ENCODE results near the gene RNF144A. TPM values are rescaled to one million over a fixed set of nuclear protein-coding genes. Genes with fewer than 3 reads are reported as not detected.

RNF144A gene
- total RNA-seq, 1 experiment from 2014 or later, result 13.6 TPM

DNA sequence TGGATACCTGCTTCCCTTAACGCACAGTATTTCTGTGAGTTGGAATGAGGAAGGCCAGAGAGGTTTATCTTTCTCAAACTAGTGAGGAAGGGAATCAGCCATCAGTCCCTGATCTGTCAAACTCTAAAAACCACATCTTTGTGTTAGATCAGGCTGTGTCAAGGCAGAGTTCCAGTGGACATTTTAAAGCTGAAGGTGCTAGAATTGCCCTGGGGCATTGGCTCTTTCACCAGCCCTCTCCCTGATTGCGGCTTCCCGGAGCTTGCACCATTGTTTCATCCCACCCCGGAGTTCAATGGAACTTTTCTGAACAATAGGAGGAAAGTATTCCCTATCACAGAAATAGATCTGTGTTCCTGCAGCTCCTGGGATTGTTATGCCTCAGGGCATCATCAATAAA is 110.2 kb downstream of the RNF144A start:
- no peaks in the 10 kb centered on the region for H3K36me3 Mint-ChIP-seq
- DNase-seq (ENCODE audit: low spot score) (no peak), ATAC-seq (no peak)
- POLR2A ChIA-PET, result no interaction called here
- peaks cover 4% of the 10 kb centered on the region; the same call in 1 of the 2 replicates for H3K4me1 Mint-ChIP-seq
- no peaks in the 10 kb centered on the region for H3K27me3 Mint-ChIP-seq (ENCODE audit: low read depth)
- TF ChIP-seq, protein P1, sequence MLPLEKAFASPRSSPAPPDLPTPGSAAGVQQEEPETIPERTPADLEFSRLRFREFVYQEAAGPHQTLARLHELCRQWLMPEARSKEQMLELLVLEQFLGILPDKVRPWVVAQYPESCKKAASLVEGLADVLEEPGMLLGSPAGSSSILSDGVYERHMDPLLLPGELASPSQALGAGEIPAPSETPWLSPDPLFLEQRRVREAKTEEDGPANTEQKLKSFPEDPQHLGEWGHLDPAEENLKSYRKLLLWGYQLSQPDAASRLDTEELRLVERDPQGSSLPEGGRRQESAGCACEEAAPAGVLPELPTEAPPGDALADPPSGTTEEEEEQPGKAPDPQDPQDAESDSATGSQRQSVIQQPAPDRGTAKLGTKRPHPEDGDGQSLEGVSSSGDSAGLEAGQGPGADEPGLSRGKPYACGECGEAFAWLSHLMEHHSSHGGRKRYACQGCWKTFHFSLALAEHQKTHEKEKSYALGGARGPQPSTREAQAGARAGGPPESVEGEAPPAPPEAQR (CRISPR knock-in tag; IDR thresholded peaks at IDR 0.05), result no peak
- TF ChIP-seq, protein P2, sequence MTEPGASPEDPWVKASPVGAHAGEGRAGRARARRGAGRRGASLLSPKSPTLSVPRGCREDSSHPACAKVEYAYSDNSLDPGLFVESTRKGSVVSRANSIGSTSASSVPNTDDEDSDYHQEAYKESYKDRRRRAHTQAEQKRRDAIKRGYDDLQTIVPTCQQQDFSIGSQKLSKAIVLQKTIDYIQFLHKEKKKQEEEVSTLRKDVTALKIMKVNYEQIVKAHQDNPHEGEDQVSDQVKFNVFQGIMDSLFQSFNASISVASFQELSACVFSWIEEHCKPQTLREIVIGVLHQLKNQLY (CRISPR knock-in tag; IDR thresholded peaks at IDR 0.05), result no peak
- no peak for TF ChIP-seq JAZF1 (CRISPR knock-in tag; IDR thresholded peaks at IDR 0.05)
- no peak for TF ChIP-seq PRRX2 (CRISPR knock-in tag; IDR thresholded peaks at IDR 0.05)
- no peak for TF ChIP-seq SMAD3 (CRISPR knock-in tag; IDR thresholded peaks at IDR 0.05; ENCODE audit: borderline replicate concordance)
- TF ChIP-seq, protein P3, sequence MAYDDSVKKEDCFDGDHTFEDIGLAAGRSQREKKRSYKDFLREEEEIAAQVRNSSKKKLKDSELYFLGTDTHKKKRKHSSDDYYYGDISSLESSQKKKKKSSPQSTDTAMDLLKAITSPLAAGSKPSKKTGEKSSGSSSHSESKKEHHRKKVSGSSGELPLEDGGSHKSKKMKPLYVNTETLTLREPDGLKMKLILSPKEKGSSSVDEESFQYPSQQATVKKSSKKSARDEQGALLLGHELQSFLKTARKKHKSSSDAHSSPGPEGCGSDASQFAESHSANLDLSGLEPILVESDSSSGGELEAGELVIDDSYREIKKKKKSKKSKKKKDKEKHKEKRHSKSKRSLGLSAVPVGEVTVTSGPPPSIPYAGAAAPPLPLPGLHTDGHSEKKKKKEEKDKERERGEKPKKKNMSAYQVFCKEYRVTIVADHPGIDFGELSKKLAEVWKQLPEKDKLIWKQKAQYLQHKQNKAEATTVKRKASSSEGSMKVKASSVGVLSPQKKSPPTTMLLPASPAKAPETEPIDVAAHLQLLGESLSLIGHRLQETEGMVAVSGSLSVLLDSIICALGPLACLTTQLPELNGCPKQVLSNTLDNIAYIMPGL (CRISPR knock-in tag; IDR thresholded peaks at IDR 0.05), result no peak
- no peak for TF ChIP-seq SOX15 (CRISPR knock-in tag; IDR thresholded peaks at IDR 0.05)
- TF ChIP-seq, protein P4, sequence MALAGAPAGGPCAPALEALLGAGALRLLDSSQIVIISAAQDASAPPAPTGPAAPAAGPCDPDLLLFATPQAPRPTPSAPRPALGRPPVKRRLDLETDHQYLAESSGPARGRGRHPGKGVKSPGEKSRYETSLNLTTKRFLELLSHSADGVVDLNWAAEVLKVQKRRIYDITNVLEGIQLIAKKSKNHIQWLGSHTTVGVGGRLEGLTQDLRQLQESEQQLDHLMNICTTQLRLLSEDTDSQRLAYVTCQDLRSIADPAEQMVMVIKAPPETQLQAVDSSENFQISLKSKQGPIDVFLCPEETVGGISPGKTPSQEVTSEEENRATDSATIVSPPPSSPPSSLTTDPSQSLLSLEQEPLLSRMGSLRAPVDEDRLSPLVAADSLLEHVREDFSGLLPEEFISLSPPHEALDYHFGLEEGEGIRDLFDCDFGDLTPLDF (CRISPR knock-in tag; IDR thresholded peaks at IDR 0.05), result no peak
- TF ChIP-seq FOXP1 (CRISPR knock-in tag; IDR thresholded peaks at IDR 0.05; ENCODE audit: borderline replicate concordance), result no peak
- no peak for TF ChIP-seq MXD4 (CRISPR knock-in tag; IDR thresholded peaks at IDR 0.05; ENCODE audit: borderline replicate concordance)
- TF ChIP-seq, protein P5, sequence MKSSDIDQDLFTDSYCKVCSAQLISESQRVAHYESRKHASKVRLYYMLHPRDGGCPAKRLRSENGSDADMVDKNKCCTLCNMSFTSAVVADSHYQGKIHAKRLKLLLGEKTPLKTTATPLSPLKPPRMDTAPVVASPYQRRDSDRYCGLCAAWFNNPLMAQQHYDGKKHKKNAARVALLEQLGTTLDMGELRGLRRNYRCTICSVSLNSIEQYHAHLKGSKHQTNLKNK (CRISPR knock-in tag; IDR thresholded peaks at IDR 0.05), result no peak
- TF ChIP-seq, protein P6, sequence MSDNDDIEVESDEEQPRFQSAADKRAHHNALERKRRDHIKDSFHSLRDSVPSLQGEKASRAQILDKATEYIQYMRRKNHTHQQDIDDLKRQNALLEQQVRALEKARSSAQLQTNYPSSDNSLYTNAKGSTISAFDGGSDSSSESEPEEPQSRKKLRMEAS (CRISPR knock-in tag; IDR thresholded peaks at IDR 0.05), result no peak
- TF ChIP-seq SMAD4 (CRISPR knock-in tag; IDR thresholded peaks at IDR 0.05), result no peak
- no peak for TF ChIP-seq ELF4 (CRISPR knock-in tag; IDR thresholded peaks at IDR 0.05; ENCODE audit: low read depth)
- TF ChIP-seq, protein P7, sequence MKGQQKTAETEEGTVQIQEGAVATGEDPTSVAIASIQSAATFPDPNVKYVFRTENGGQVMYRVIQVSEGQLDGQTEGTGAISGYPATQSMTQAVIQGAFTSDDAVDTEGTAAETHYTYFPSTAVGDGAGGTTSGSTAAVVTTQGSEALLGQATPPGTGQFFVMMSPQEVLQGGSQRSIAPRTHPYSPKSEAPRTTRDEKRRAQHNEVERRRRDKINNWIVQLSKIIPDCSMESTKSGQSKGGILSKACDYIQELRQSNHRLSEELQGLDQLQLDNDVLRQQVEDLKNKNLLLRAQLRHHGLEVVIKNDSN (CRISPR knock-in tag; IDR thresholded peaks at IDR 0.05), result no peak
- no peak overlapping the region for H3K4me3 Mint-ChIP-seq
- H3K9me3 Mint-ChIP-seq, result no peaks in the 10 kb centered on the region
- CTCF ChIA-PET, result interaction anchor here (1.4 kb wide), 1 partner anchor 111 kb away, joined by 3 read pairs; no protein-coding TSS in a partner anchor
- H3K27ac Mint-ChIP-seq, result peak overlapping the region; percentile 9; the same call in 1 of the 2 replicates

DNA sequence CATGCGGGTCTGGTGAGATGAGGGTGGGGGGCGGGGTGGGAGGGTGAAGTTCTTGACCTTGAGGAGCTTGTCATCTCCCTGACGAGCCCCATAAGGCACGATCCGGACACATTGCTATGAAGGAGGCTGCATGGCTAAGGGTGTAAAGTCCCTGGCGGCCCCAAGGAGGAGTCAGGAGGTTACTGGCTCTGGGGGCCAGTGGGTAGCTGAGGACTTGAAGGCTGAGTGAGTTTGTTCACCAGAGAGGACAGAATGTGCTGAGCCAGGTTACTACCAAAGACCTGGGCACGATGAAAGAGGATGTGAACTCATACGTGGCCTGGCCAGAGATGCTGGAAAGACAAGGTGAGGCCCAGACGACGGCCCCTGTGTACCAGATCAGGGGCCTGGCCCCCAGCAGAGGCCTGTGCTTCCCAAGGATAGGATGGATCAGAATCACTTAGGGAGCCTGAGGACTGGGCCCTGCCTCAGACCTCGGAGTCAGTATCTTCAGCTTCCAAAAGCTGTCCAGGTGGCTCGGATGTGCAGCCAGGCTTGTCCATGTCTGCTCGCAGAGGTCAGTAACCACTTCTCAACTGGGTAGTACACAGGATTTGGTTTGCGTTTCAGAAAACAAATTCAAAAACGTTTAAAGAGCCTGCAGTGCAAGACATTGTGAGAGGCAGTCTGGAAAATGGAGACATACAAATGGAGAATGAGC is 110.9 kb downstream of the RNF144A start:
- CTCF ChIA-PET, result interaction anchor here (1.1 to 1.4 kb wide), 2 partner anchors 15 to 112 kb away, joined by 3 to 5 read pairs; no protein-coding TSS in a partner anchor
- Mint-ChIP-seq H3K36me3 (no peaks in the 10 kb centered on the region), H3K27ac (no peak overlapping the region), H3K4me3 (no peak overlapping the region), H3K27me3 (ENCODE audit: low read depth) (no peaks in the 10 kb centered on the region), H3K4me1 (peaks cover 4% of the 10 kb centered on the region; the same call in 1 of the 2 replicates), H3K9me3 (no peaks in the 10 kb centered on the region)
- POLR2A ChIA-PET, result no interaction called here
- ATAC-seq (peak; percentile 55), DNase-seq (ENCODE audit: low spot score) (no peak)
- TF ChIP-seq, protein P4 (CRISPR knock-in tag; IDR thresholded peaks at IDR 0.05), result no peak
- TF ChIP-seq IRF2 (CRISPR knock-in tag; IDR thresholded peaks at IDR 0.05; ENCODE audit: borderline replicate concordance, low read depth) (no peak), CREM (CRISPR knock-in tag; IDR thresholded peaks at IDR 0.05) (no peak), ZNF416 (CRISPR knock-in tag; IDR thresholded peaks at IDR 0.05) (no peak), MXD4 (CRISPR knock-in tag; IDR thresholded peaks at IDR 0.05; ENCODE audit: borderline replicate concordance) (no peak), TP53 (CRISPR knock-in tag; IDR thresholded peaks at IDR 0.05) (no peak), SP1 (CRISPR knock-in tag; conservative IDR thresholded peaks at IDR 0.05) (no peak), NFATC4 (CRISPR knock-in tag; IDR thresholded peaks at IDR 0.05) (no peak), NR3C1 (CRISPR knock-in tag; conservative IDR thresholded peaks at IDR 0.05; ENCODE audit: low read depth) (no peak), ESRRA (CRISPR knock-in tag; IDR thresholded peaks at IDR 0.05; ENCODE audit: borderline replicate concordance) (no peak), GABPB1 (CRISPR knock-in tag; IDR thresholded peaks at IDR 0.05) (no peak)
